HG03060 (cell line): ENCODE results near the gene GALNT6.
"Not testable (repeated sequence)": the region's sequence is repeated elsewhere in the genome, so short reads cannot be mapped to it uniquely, and the experiment has no call there.

ENCODE experiments used
- ATAC-seq: cut with Tn5 transposase; IDR thresholded peaks from one replicate; pipeline ENCODE4 v1.9.1; 2021; ENCODE audit warnings: low read depth, moderate number of reproducible peaks; ENCODE audit not compliant: unreplicated experiment

GALNT6 gene

DNA sequence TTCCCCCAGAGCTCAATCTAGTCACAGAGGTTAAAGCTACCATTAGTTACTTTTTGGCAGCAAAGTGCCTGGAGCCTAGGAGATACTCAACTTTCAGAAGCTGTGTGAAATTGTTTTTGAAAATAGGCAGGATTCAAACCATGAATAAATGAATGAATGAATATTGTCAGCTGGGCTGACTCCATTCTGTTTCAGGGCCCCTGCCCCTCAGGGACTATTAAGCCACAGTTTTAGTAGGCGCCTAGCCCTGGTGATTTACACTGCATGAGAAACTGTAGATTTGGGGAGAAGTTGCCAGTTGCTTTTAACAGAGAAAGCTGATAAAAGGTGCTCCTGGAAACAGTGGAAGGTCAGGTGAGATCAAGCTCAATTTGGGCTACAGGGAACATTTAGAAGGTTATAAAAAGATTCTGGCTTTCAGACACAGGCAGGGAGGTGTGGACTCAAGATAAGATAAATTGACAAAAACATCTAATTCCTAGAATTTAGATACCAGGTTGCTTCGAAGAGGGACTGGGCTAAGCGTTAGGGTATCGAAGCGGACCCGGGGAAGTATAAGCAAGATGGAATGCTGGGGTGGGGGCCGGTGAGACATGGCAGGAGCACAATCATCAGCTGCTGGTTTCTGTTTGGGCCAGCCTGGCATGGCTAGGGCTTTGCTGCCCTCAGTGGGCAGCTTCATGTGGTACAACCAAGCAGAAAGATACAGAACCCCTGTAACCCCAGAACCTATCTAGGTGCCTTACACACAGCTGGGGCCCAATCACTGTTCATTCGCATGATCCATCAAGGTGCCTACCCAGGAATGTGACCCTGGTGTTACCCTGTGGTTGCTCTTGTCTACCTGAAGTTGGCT is 29.8 kb downstream of the GALNT6 start:
- no peak for ATAC-seq

DNA sequence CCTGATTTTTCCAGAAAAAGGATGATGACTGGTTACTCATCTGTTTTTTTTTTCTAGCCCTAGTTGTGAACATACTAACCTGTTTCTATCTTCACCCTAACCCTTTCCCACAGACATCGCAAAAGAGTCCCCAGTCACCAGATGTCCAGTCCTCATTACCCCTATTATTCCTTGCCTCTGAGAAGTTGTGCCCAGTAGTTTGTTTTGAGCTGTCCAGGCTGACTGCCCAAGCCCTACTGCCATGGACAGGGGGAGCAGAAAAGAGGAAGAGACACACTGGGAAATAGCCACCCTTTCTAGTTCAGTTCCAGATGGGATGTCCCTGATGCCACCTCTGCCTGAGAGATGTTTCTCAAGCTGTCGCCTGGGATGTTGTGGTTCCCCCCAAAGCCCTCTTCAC is 30.9 kb downstream of the GALNT6 start:
- ATAC-seq = no peak

GRCh38 chr12:51359851-51360250 is 31.4 kb downstream of the GALNT6 start:
- ATAC-seq = no peak

DNA sequence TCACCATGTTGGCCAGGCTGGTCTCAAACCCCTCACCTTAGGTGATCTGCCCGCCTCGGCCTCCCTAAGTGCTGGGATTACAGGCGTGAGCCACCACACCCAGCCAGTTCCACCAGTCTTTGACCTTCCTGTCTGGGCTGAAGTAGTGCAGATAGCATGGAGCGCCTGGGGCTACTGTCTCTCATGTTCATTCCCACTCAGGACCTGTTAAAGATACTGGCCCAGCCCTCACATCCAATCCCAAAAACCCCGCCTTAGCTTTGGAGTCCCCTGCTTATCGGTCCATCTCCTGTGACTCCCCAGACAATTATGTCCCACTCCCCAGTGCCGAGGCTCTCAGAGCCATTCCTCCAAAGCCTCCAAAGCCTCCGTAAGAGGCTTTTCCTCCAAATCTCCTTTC is 32.7 kb downstream of the GALNT6 start:
- no peak for ATAC-seq

DNA sequence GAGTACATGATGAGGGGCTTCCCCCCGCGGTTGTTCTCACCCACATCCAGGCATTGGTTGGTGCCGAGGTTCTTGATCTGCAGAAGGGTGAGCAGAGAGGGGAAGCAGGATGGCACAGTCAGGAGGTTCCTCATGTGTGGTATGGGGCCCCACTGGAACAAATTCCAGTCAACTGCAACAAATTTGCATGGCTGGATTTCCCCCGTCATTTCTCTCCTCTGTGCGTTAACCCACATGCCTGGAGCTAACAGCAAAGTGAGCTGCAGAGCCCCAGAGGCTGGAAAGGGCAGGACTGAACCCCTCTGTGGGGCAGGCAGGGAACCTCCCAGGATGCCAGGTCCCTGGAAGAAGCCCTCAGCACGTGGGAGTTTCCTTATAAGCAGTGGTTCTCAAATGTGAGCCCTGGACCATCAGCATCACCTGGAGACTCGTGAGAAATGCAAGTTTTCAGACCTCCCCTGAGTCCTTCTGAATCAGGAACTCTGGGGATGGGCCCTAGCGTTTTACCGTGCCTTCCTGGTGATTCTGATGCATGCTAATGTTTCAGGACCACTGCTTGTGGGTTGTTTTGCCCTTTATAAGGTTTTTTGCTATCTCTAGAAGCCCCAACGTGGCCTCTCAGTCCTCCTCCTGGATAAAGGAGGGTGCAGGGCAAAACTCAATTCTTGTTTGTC is 33.7 kb downstream of the GALNT6 start:
- ATAC-seq = no peak

DNA sequence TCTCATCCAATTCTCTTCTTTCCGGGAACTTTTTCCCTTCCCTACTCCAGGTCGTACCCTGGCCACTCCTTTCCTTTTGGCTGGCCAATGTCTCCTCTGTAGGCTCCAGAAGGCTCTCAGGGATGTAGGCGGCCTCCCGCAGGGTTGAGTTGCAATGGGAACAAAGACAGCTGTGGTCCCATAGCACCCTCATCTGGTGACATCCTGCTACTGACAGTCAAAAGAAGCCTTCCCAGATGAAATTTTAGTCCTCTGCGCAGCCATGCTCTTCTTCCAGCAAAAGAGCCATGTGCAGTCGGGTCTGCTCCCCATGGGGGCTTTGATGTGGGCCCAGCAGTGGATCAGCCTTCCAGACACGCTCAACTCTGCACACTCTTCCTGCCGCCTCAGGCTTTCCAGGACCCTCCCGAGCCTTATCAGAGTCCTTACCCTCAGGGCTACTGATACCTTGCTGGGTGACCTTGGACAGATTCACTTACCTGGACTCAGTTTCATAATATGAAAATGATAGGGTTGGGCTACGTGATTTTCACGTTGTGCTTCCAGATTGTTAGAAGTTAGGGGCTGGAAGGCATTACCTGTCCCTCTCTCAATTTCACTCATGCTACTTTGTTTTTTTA is 39.2 kb downstream of the GALNT6 start:
- ATAC-seq = no peak

DNA sequence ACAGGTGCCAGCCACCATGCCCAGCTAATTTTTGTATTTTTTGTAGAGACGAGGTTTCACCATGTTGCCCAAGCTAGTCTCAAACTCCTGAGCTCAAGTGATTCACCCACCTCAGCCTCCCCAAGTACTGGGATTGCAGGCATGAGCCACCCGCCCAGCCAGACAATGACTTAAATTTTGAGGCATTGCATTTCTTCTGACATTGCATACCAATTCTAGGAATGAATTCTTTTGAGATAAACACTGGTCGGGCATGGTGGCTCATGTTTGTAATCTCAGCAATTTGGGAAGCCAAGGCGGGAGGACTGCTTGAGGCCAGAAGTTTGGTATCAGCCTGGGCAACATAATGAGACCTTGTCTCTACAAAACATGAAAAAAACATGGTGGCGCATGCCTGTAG is 42.2 kb downstream of the GALNT6 start:
- ATAC-seq = no peak

DNA sequence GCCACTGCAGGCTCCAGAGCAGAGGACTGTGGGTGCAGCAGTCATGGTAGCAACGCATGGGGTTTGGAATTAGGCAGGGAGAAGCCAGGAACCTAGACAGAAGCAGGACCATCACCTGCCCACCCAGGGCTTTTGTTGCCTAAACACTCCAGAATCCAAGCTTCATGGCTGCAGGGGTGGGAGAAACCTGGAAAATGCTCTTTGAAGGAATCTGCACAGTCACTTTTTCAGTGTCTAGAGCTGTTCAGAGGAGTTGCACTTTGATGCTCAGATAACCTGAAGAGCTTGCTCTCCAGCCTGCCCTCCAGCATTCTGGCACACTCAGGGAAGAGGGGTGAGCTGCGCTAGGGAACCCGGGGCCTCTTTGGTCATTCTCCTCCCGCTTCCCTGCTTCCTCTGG is 43.1 kb downstream of the GALNT6 start:
- ATAC-seq = no peak

GRCh38 chr12:51346581-51346980 is 44.6 kb downstream of the GALNT6 start, which contains the start of gene CELA1:
Gene CELA1, minus strand, starts transcription at chr12:51346679. Its CDS starts 41 bp downstream, at chr12:51346638.
- no peak for ATAC-seq

GRCh38 chr12:51345681-51346080 is 45.5 kb downstream of the GALNT6 start:
- ATAC-seq = no peak

DNA sequence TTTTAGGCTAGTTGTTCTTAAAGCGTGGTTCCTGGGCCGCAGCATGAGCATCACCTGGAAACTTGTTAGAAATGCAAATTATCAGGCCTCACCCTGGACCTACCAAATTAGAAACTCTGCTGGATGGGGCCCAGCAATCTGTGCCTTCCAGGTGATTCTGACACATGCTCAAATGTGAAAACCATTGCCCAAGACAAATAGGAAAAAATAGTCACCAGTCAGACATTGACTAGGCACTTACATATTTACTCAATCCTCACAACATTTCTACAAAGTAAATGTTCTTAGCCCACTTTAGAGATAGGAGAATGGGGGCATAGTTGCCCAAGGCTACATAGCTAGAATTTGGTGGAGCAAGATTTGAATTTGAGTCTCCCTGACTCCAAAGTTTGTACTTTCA is 48.0 kb downstream of the GALNT6 start:
- ATAC-seq = no peak

DNA sequence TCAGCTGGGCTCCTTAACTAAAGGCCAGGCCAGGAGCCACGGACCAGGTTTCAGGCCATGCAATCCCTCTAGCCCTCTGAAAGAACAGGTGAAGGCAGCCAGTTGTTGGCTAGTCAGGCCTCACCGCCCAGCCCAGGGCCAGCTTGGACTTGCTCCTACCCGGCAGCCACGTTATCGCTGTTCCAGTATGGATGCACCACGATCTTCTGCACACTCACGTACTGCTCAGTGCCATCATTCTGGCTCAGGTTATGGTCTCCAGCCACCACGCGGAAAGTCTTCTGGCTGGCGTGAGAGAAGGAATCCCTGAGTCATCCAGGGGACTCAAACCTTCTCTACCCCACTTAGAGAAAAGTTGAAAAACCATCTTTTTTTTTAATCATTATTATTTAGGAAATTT is 48.8 kb downstream of the GALNT6 start:
- no peak for ATAC-seq

DNA sequence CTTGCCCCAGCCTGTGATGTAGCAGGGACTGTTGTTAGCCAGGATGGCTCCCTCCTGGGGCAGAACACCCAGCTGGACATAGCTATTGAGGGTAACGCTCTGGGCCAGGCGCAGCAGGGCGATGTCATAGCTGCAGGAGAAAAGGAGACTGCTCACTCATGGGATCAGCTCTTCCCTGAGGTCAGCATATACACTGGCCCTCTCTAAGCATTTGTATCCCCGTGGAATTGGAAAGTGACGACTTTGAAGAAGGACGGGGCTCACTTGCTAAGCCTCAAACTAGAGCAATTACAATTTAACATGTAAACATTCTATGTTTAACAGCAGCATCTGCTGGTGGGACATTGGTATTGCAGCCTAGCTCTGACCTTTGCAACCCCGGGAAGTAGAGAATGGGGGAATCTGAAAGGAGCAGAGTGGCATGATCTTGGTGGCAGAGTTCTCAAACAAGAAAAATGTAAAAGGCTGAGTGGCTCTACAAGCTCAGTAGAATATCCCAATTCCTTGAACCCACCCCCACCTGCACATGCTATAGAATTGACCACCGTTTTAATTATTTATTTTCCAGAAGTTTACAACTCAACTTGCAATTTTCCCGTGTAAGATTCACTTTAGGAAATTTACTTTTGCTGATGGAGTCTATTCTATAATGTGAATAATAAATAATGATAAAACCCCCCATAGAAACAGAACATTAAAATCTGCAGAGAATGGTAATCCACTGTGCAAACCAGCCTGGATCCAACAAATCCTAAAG is 49.8 kb downstream of the GALNT6 start:
- no peak for ATAC-seq

DNA sequence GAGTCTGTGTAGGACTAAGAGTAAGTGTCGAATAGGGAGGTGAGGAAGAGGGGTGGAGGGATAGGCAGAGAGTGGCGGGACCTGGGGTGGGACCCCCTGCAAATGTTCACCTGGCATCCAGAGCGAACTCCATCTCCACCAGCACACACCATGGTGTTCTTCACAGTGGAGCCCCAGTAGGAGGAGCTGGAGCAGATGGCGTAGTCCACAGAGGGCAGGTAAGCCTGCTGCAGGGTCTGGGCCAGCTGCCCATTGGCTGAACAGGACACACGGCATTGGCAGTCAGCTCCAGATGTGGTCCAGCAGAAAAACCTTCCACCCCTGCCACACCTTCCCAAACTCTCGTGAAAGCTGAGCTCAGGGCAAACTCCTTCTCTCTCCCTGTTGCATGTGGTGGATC is 51.5 kb downstream of the GALNT6 start:
- no peak for ATAC-seq

GRCh38 chr12:51337336-51337735 is 53.9 kb downstream of the GALNT6 start:
- not testable (repeated sequence) for ATAC-seq

DNA sequence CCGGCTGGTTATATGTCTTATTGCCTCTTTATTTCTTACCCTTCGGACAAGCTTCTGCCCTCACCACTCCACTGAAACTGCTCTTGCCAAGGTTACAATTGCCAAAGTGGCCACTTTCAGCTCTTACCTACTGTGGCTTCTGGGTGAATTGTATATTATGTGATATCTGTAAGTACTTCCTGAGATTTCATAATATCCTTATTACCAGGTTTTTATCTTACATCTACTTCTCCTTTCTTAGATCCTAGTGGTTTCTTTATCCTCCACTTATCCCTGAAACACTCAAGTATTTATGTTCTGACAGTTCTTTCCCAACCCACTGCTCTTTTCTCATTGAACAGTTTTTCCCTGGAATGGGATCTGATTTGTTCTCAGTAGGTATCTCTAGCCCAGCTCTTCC is 55.3 kb downstream of the GALNT6 start:
- no peak for ATAC-seq

DNA sequence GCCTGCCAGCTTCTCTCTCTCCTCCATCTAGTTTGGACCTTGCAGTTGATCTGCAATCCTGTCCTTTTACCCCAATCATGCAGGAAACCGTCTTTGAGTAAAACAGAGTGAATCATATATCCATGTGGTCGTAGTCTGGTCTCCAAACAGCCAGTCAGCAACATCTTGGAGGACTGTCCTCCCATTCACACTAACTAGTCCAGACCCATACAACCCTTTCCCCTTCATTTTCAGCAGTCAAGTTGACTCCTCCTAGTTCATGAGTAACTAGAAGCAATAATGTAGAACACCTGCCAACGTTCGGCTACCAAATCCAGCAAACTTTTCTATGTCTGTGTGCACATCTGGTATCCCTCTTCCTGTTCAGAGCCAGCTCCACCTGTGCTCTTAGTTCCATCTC is 56.4 kb downstream of the GALNT6 start:
- no peak for ATAC-seq

DNA sequence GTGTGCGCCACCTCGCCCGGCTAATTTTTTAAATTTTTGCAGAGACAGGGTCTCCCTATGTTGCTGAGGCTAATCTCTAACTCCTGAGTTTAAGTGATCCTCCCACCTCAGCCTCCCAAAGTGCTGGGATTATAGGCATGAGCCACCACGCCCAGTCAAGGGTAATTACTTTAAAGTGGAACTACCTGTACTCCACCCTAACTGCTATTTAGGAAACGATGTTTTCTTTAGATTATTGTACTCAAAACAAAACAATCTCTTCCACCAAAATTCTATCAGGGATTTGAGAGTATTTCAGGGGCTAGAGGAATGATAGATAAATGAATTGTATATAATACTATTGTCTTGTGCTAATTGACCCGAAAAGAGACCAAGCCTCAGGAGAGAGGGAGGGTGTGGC is 57.7 kb downstream of the GALNT6 start:
- ATAC-seq = no peak

DNA sequence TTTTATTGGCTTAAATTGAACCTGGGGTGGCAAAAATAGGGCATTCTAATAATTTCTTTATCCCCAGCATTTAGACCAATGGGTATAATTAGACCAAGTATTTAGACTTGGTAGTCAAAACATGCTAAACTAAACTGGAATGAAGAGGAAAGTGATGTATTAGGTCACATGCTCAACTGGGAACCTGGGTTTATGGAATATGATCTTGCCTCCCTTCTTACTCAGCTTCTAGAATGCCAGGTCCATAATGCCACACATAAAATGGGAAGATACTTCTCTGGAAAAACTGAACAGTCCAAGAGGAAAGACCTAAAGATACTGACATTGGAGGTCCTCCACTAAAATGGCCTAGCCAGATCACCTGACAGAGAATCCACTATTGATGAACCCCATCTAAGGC is 61.0 kb downstream of the GALNT6 start:
- ATAC-seq = no peak

- ATAC-seq = no peak
These were observed 61.5 kb downstream of the GALNT6 start for GRCh38 chr12:51329742-51330141.

DNA sequence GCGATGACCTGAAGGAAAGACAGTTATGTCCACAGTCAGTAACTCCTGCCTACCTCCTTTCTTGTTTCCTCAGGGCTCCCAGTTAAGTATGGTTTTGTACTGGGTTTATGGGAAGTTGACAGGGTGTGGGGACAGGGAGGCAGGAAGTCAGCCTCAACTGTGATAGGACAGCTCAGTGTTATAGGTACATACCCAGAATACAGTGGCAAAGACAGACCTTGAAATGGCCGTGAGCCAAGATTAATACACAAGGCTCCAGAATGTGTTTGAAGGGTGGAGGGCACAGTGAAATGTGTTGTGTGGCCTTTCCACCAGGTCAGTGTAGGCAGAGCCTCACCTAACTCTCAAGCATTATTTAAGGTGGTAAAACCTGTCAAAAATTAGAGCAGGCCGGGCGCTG is 62.6 kb downstream of the GALNT6 start:
- ATAC-seq = no peak
